ENCODE data around the gene SMG6. TPM values are rescaled to one million over a fixed set of nuclear protein-coding genes. Genes with fewer than 3 reads are reported as not detected.

Gene SMG6
- total RNA-seq, 2 donors from 2014 or later: 18.3 to 23.6 TPM

DNA sequence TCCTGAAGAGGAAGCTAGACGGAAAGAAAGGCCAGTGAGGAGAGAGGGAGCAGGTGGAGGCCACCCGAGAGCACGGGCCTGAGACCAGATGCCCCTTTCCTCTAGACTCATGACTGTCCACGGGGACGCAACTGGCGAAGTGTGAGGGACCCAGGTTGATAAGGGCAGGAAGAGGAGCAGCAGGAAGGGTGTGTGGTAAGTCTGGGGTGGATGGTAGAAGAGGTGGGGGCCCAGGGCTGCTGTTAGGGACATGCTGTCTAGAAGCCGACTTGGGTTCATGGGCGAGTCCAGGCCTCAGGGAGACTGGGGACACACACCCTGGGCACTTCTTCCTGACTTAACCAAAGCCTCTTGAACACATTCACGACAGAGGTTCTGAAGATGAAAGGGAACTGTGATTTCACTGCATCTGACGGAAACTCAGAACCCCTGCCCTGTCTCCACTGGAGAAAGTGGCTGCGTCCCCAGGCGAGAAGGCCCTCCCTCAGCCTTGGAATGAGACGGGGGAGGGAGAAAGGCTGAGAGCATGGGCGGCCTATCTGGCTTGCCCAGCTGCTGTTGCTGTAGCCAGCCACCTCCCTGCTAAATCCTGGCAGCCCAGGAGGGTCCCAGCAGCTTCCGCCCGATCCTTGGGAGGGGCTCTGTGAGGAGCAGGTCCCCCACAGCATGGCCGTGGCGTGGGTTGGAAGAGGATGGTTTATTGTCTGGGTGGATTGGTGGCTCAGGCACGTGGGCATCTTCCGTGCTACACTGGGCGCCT, 242.7 kb downstream of the SMG6 start:
- H3K4me3 ChIP-seq: no peak overlapping the region
- H3K9ac ChIP-seq (ENCODE audit: low read depth in 2 of 2, low read length in 2 of 2): peak overlapping the region; percentile 38 to 58
- intact Hi-C loops (cut with DNase I): no loop called here
- peaks cover 22% of the 10 kb centered on the region for H3K27me3 ChIP-seq
- peak overlapping the region; percentile 67 for H3K27ac ChIP-seq
- DNase-seq: no peak
- TF ChIP-seq, protein P1, sequence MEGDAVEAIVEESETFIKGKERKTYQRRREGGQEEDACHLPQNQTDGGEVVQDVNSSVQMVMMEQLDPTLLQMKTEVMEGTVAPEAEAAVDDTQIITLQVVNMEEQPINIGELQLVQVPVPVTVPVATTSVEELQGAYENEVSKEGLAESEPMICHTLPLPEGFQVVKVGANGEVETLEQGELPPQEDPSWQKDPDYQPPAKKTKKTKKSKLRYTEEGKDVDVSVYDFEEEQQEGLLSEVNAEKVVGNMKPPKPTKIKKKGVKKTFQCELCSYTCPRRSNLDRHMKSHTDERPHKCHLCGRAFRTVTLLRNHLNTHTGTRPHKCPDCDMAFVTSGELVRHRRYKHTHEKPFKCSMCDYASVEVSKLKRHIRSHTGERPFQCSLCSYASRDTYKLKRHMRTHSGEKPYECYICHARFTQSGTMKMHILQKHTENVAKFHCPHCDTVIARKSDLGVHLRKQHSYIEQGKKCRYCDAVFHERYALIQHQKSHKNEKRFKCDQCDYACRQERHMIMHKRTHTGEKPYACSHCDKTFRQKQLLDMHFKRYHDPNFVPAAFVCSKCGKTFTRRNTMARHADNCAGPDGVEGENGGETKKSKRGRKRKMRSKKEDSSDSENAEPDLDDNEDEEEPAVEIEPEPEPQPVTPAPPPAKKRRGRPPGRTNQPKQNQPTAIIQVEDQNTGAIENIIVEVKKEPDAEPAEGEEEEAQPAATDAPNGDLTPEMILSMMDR (IDR thresholded peaks at IDR 0.05): no peak
- no peaks in the 10 kb centered on the region for H3K9me3 ChIP-seq
- peaks cover 13% of the 10 kb centered on the region for H3K4me1 ChIP-seq
- H3K36me3 ChIP-seq: no peaks in the 10 kb centered on the region

DNA sequence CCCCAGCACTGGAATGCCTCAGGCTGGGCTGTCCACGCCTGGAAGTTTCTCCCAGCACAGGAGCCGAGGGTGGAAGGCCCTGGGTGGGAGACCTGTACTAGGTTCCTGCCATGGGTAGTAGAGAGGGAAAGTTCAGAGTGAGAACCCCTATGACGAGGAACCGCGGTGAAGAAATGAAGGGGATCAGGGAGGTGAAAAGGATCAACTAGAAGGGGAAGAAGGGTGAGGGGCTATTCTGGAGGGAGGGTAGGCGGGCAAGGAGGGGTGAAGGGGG, 243.3 kb downstream of the SMG6 start:
- no peak for DNase-seq
- Histone ChIP-seq H3K27me3 (peaks cover 24% of the 10 kb centered on the region), H3K27ac (peak overlapping the region; percentile 67), H3K4me3 (no peak overlapping the region), H3K36me3 (no peaks in the 10 kb centered on the region), H3K4me1 (peaks cover 13% of the 10 kb centered on the region), H3K9ac (ENCODE audit: low read depth in 2 of 2, low read length in 2 of 2) (peak overlapping the region; percentile 38 to 58), H3K9me3 (no peaks in the 10 kb centered on the region)
- TF ChIP-seq, protein P1 (IDR thresholded peaks at IDR 0.05): no peak
- intact Hi-C loops (cut with DNase I): no loop called here

DNA sequence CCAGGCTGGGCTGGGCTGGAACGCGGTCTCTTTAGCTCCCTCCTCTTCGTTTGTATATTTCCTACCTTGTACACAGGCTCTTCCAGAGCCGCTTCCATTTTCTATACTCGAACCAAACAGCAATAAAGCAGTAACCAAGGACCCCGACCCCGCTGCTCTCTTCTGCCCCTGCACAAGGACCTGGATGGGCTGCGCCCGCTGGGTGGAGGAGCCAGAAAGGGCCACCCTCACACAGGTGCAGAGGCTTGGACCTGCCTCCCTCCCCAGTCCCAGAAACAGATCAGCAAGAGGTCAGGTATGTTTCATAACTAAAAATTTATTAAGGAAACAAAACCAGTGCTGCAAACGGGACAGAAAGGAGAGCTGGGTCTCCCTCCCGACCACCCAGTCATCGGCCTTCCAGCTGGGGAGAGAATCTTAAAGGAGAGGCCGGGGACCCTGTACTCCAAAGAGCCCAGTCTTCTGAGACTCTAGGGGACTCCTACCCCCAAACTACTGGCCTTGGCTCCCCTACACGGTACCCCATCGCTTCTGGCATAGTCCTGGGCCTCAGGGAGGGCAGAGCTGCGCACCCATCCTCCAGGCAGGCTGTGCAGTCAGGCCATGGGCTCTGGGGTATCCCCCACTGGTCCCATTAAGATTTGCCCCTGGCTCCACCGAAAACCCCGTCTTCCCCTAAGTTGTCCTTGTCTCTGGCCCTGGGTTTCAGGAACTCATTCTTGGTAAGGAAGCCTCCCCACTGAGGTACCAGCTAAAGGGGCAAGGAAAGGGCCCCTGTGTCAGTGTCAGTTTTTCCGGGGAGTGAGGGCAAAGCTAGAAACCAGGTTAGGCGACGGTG, 243.8 kb downstream of the SMG6 start:
- peak overlapping the region; percentile 59 for H3K4me3 ChIP-seq
- no peaks in the 10 kb centered on the region for H3K9me3 ChIP-seq
- no peaks in the 10 kb centered on the region for H3K36me3 ChIP-seq
- DNase-seq: no peak
- intact Hi-C loops (cut with DNase I): loop anchor here (5.0 to 10.0 kb wide), 2 partner anchors 113 to 215 kb away; no protein-coding TSS in a partner anchor
- H3K27me3 ChIP-seq: peaks cover 24% of the 10 kb centered on the region
- H3K27ac ChIP-seq: peak overlapping the region; percentile 67
- TF ChIP-seq, protein P1 (IDR thresholded peaks at IDR 0.05): no peak
- peak overlapping the region; percentile 16 to 38 for H3K9ac ChIP-seq (ENCODE audit: low read depth in 2 of 2, low read length in 2 of 2)
- peaks cover 13% of the 10 kb centered on the region for H3K4me1 ChIP-seq

DNA sequence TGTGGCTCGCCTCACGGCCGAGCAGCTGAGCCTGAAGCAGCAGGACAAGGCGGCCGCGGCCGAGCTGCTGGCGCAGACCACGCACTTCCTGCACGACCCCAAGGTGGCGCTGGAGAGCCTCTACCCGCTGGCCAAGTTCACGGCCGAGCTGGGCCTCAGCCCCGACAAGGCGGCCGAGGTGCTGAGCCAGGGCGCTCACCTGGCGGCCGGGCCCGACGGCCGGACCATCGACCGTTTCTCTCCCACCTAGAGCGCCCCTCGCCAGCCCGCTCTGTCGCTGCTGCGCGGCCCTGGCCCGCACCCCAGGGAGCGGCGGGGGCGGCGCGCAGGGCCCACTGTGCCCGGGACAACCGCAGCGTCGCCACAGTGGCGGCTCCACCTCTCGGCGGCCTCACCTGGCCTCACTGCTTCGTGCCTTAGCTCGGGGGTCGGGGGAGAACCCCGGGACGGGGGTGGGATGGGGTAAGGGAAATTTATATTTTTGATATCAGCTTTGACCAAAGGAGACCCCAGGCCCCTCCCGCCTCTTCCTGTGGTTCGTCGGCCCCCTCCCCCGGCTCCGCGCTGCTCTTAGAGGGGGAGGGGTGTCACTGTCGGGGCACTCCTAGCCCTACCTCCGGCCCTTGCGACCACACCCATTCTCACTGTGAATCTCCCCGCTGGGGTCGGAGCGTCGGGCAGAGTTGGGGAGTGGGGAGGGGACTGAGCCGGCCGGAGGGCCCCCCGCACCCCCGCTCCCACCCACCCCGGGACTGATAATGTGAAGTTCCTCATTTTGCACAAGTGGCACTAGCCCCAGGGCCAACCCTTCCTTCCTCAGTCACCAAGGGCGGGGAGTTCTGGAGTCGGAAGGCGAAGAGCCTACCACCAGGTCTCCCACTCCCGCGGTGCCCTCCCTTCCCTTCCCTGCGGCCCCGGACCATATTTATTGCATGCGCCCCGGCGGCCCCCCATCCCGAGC, 244.7 kb downstream of the SMG6 start:
- Histone ChIP-seq H3K4me3 (peak overlapping the region; percentile 59), H3K4me1 (peaks cover 13% of the 10 kb centered on the region), H3K27me3 (peaks cover 32% of the 10 kb centered on the region), H3K36me3 (no peaks in the 10 kb centered on the region), H3K9me3 (no peaks in the 10 kb centered on the region), H3K9ac (ENCODE audit: low read depth in 2 of 2, low read length in 2 of 2) (peak overlapping the region; percentile 40 to 73), H3K27ac (peak overlapping the region; percentile 67)
- intact Hi-C loops (cut with DNase I): loop anchor here (5.0 to 10.0 kb wide), 2 partner anchors 113 to 216 kb away; no protein-coding TSS in a partner anchor
- TF ChIP-seq, protein P1 (IDR thresholded peaks at IDR 0.05): peak; percentile 80
- peak; percentile 86 for DNase-seq
